HG02852 (cell line): ENCODE results near the gene SYNPO2L.

Experiments used
- ATAC-seq: cut with Tn5 transposase; IDR thresholded peaks from one replicate; pipeline ENCODE4 v1.9.1; 2021; ENCODE audit warnings: mild to moderate bottlenecking, moderate library complexity; ENCODE audit not compliant: unreplicated experiment

Gene SYNPO2L

GRCh38 chr10:73648975-73649829 lies 6.6 kb downstream of the SYNPO2L start:
- ATAC-seq: no peak

DNA sequence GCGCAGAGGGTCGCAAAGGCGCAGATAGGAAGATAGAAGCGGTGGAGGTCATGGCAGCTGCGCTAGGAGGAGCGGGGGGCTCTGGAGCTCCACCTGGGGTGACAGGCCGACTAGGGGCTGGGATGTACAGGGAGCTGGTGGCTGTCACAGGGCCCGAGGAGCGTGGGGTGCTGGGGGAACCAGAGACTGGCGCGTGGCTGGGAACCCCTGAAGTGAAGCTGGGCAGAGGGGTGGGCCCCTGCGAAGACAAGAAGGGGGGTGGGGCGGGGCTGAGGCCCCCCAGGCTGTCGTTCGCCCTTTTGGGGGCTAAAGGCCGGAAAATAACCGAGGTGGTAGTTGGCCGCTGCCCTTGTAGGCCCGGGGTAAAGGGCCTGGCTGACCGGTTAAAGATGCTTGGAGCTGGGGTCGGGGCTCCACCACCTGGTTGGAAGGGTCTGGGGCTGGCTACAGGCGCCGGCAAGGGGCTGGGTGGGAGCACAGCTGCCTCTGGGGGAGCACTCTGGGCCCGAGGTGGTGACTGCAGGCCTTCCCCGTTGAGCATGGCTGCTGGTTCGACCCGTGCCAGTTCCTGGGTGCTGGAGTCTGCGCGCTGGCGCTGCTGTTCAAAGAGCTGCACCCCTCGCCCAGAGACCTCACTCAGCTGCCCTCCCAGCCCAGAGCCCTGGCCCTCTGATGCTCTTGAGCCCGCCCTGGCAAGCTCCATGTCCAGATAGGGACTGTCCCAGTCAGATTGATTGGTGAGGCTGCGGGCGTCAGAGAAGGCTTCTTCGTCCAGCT lies 7.8 kb downstream of the SYNPO2L start:
- ATAC-seq: no peak

- no peak for ATAC-seq
These were observed 8.5 kb downstream of the SYNPO2L start for GRCh38 chr10:73647211-73647874.

GRCh38 chr10:73646598-73647041 lies 9.2 kb downstream of the SYNPO2L start:
- no peak for ATAC-seq

DNA sequence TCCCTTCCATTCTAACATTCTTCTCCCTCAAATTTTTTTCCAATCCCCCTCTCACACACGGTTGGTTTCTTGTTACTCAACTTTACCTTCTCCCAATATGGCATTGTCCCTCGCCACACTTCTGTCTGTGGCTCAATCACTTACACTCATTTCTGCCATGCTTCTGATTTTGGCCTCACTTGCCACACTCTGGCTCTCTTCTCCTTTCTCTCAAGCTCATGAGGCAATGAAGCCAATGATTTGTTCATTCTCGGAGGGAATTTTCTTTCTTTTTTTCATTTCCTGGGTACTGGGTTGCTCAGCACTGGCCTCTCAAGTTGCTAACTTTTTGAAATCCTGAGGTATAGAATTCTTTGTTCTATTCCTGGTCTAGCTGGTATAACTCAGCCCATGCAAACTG lies 10.6 kb downstream of the SYNPO2L start:
- no peak for ATAC-seq

- ATAC-seq: no peak
These were observed 11.1 kb downstream of the SYNPO2L start for GRCh38 chr10:73644767-73645166.

GRCh38 chr10:73644015-73644743 lies 11.7 kb downstream of the SYNPO2L start:
- no peak for ATAC-seq

DNA sequence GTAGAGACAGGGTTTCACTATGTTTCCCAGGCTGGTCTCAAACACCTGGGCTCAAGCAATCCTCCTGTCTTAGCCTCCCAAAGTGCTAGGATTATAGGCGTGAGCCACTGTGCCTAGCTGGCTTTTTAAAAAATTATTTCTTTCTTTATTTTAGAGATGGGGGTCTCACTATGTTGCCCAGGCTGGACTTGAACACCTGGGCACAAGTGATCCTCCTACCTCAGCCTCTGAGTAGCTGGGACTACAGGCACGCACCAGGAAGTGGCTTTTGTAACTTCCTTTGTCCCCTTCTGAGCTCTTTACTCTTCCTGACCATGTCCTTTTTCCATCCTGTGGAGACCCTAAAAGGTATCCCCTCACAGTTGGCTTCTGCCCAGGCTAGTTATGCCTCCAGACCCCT lies 12.5 kb downstream of the SYNPO2L start:
- no peak for ATAC-seq

GRCh38 chr10:73641328-73642060 lies 14.3 kb downstream of the SYNPO2L start, which contains the start of gene MYOZ1:
Gene MYOZ1 (minus strand): TSS chr10:73641474. CDS start chr10:73640017, 1,457 bp downstream.
- ATAC-seq: no peak

DNA sequence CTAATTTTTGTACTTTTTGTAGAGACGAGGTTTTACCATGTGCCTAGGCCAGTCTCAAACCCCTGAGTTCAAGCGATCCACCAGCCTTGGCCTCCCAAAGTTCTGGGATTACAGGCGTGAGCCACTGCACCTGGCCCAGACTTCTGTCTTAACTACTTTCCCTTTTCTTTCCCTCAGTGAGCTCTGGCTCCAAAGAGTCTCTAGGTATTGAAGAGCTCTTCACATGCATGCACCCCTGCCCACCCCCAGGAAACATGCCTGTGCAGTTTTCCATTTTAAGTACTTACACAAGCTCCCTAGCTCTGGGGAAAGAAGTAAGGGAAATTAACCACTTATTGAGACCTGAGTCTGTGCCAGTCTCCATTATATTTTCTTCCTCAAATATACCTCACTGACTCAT lies 16.5 kb downstream of the SYNPO2L start:
- ATAC-seq: no peak

GRCh38 chr10:73635781-73636180 lies 20.0 kb downstream of the SYNPO2L start:
- no peak for ATAC-seq

DNA sequence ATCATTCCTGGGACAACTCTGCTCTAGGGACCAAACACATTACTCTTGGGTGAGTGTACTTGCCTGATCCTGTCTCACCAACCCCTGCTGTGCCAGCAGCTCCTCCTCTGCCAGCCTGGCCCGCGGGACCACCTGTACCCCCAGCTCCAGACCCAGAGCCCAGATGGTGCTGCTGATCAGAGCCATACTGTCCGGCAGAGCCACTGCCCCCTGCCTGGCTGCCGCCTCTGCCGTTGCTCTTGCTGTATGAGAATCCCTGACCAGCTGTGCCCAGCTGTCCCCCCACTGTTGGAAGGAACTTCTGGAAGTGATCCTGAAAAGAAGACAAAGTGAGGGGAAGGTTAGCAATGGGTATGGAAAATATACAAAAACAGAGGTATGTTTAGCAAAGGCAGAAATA lies 21.4 kb downstream of the SYNPO2L start:
- no peak for ATAC-seq

DNA sequence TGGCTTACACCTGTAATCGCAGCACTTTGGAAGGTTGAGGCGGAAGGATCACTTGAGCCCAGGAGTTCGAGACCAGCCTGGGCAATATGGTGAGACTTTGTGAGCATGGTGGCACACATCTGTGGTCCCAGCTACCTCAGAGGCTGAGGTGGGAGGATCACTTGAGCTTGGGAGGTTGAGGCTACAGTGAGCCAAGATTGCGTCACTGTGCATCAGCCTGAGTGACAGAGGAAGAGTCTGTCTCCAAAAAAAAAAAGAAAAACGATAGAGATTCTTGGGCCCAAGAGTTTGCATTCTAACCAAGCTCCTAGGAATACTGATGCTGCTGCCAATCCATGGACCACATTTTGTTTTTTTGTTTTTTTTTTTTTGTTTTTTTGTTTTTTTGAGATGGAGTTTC lies 26.7 kb downstream of the SYNPO2L start:
- no peak for ATAC-seq

- no peak for ATAC-seq
These were observed 27.4 kb downstream of the SYNPO2L start for GRCh38 chr10:73628405-73628804.

- no peak for ATAC-seq
These were observed 28.5 kb downstream of the SYNPO2L start for GRCh38 chr10:73627300-73627699.

DNA sequence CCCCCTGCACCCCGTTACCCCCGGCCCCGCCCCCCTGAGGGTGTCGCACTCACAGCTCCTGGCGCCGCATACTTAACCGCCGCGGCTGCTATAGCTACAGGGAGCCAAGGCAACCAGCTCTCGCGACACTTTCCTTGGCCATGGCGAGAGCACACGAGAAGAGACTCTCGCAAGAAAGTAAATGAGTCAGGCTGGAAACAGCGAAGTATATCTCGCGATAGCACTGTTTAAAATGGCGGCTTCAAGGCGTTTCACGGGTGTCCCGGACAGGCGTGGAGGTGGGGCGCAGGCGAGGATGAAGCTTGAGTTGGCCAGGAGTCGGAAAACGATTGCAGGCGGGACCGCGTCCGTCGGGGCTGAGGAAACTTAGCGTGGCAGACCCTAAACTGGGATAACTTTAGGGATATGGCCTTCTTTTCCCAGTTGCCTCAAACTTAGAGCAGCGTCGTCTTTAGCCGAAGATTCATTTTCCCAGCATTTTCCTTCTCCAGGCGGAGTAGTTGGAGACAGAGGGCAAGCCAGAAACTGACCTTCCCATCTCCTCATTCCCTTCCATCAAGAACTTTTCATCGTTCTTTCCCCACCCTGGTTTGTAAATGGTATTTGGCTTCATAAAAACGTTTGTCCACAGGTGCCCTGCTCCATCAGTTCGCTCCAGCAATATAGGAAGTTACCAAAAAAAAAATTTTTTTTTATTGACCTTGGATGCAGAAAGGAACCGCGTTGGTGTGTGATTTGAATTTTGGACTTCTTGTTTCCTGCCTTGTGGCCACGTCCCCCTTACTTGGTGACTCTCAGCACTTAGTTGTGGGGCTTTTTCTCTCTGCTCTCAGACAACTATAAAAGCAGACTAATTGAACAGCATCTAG lies 29.7 kb downstream of the SYNPO2L start:
- peak; percentile 98 for ATAC-seq

- peak; percentile 43 for ATAC-seq
These were observed 30.6 kb downstream of the SYNPO2L start for GRCh38 chr10:73625004-73625883.

- no peak for ATAC-seq
These were observed 32.8 kb downstream of the SYNPO2L start for GRCh38 chr10:73623056-73623455.
